Neural progenitor cell (in vitro differentiated cells): ENCODE data around the gene UBC.

ENCODE experiments used
- CTCF ChIP-seq: fragments of 200-600 bp; sonication (generic); IDR thresholded peaks from 2 replicates; pipeline ENCODE4 v1.5.1; 2017; ENCODE audit warnings: antibody characterized with exemption, mild to moderate bottlenecking
- EZH2 ChIP-seq: fragments of 200-600 bp; sonication (generic); IDR thresholded peaks from 2 replicates; pipeline ENCODE4 v1.6.1; 2017; ENCODE audit warnings: antibody characterized with exemption, mild to moderate bottlenecking, moderate library complexity

GRCh38 chr12:124910561-124911478 is 3.6 kb downstream of the UBC start:
- TF ChIP-seq CTCF: no peak
- no peak for TF ChIP-seq EZH2
